Measurements from ENCODE around the gene RHOJ.

GRCh38 chr14:63212209-63212608, 8.0 kb downstream of the RHOJ start:
- TF ChIP-seq, protein P1, sequence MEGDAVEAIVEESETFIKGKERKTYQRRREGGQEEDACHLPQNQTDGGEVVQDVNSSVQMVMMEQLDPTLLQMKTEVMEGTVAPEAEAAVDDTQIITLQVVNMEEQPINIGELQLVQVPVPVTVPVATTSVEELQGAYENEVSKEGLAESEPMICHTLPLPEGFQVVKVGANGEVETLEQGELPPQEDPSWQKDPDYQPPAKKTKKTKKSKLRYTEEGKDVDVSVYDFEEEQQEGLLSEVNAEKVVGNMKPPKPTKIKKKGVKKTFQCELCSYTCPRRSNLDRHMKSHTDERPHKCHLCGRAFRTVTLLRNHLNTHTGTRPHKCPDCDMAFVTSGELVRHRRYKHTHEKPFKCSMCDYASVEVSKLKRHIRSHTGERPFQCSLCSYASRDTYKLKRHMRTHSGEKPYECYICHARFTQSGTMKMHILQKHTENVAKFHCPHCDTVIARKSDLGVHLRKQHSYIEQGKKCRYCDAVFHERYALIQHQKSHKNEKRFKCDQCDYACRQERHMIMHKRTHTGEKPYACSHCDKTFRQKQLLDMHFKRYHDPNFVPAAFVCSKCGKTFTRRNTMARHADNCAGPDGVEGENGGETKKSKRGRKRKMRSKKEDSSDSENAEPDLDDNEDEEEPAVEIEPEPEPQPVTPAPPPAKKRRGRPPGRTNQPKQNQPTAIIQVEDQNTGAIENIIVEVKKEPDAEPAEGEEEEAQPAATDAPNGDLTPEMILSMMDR (IDR thresholded peaks at IDR 0.05) = no peak
- TF ChIP-seq POLR2A (IDR thresholded peaks at IDR 0.05) = no peak

Measured in testis (tissue), 2 donors.